Lung microvascular endothelial cell (primary cell): Measurements from ENCODE around the gene ECHDC3. TPM values are rescaled to one million over a fixed set of nuclear protein-coding genes. Genes with fewer than 3 reads are reported as not detected.
"Not testable (repeated sequence)": the region's sequence is repeated elsewhere in the genome, so short reads cannot be mapped to it uniquely, and the experiment has no call there.

Source experiments
- DNase-seq, 2 donors: peaks; one replicate each; pipeline versions ENCODE4 v3.0.0 to v3.0.0-alpha.2; 2010; ENCODE audit warnings: low read depth in 2 of 2
- total RNA-seq: library from RNA; depleted of rRNA; stranded (reverse); fragments of >200 nt; gene quantifications from 2 replicates; pipeline ENCODE4 v1.2.1, GENCODE V29; 2014

ECHDC3 gene
- 10.2 and 34.5 TPM in 2 replicates for total RNA-seq

- peak; percentile 15 to 67 for DNase-seq
Observed at GRCh38 chr10:11742009-11742778, at the start of gene ECHDC3. Gene ECHDC3 (plus strand): TSS chr10:11742382. CDS start chr10:11742577, 195 bp downstream.

DNA sequence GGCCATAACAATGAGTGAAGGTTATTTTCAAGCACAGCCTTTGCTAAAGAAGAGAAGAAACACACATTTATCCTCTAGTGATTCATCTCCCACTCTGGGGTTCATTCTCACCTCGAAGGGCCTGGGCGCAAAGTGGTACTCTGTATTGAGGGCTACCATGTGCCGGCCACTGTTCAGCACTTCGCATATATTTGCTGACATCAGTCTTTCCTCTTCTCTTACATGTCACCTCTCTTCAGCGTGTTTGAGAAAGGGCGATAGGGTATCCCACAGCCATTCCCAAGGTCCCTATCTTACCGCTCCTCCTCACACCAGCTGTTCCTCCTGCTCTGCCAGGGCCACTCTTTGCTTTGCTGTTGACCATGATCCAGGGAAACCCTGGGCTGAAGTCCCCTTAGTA, 48.8 kb upstream of the ECHDC3 start:
- DNase-seq: no peak

- no peak for DNase-seq
Observed at GRCh38 chr10:11695779-11696178, 46.4 kb upstream of the ECHDC3 start.

- no peak for DNase-seq
Observed at GRCh38 chr10:11697718-11698527, 44.3 kb upstream of the ECHDC3 start.

DNA sequence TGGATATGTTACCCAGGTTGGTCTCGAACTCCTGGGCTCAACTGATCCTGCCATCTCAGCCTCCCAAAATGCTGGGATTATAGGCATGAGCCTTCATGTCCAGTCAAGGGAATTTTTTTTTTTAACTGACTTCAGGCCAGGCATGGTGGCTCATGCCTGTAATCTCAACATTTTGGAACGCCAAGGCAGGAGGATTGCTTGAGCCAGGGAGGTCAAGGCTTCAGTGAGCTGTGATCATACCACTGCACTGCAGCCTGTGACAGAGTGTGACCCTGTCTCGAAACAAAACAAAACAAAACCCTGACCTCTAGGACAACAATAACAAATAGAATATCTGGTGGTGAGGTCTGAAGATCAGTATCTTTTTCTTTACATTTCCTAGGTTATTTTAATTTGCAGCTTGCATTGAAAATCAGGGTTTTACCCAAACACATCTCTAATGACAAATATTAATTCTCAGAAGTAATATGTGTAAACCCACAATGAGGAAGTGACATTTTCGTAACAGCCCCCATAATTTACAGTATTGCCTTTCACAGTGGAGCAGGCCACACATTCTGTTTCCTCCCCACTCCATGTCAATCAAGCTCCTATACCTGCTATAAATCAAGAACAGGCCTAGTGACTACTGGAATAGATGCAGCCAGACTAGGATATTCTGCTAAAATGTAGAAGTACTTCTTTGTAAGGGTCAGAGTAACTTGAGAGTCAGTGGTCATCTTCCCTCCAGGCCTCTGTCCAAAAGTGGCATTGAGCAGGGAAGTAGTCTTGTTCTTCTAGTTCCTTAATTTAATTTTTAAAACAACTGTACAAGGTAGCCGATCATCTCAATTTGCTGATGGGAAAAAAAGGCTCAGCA, 43.3 kb upstream of the ECHDC3 start:
- DNase-seq: no peak

GRCh38 chr10:11699550-11700097, 42.6 kb upstream of the ECHDC3 start:
- DNase-seq: no peak

DNA sequence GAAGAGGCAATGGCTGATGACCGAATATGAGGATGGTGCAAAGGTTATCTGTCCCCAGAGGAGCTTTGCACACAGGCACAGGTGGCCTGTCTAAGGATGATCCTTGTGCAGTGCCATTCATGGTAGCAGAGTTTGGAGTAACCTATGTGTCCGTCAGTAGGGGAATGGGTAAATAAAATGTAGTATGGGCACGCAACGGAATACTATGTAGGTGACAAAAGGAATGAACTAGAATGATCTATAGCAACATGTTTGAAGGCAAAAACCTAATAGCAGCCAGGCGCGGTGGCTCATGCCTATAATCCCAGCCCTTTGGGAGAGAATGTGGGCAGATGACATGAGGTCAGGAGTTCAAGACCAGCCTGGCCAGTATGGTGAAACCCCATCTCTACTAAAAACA, 41.6 kb upstream of the ECHDC3 start:
- no peak for DNase-seq

- DNase-seq: no peak
Observed at GRCh38 chr10:11701451-11702095, 40.6 kb upstream of the ECHDC3 start.

GRCh38 chr10:11702264-11702663, 39.9 kb upstream of the ECHDC3 start:
- no peak for DNase-seq

- DNase-seq: no peak
Observed at GRCh38 chr10:11704092-11704491, 38.1 kb upstream of the ECHDC3 start.

- no peak for DNase-seq
Observed at GRCh38 chr10:11705722-11706121, 36.5 kb upstream of the ECHDC3 start.

- no peak for DNase-seq
Observed at GRCh38 chr10:11706895-11707567, 35.2 kb upstream of the ECHDC3 start.

GRCh38 chr10:11707624-11708350, 34.4 kb upstream of the ECHDC3 start:
- DNase-seq: no peak

DNA sequence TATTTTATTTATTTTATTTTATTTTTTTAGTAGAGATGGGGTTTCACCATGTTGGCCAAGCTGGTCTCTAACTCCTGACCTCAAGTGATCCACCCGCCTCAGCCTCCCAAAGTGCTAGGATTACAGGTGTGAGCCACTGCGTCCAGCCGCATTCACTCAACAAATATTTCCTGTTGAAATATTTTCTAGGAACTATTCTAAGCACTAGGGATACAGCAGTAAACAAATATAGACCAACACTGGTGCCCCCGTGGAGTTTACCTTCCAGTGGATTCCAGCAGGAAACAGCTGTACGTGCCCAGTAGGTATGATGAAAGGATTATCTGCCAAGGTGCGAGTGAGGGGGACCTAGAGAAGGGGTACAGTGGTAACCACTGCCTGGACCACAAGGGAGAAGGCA, 33.4 kb upstream of the ECHDC3 start:
- DNase-seq: not testable (repeated sequence)

GRCh38 chr10:11712744-11713143, 29.4 kb upstream of the ECHDC3 start:
- no peak for DNase-seq

DNA sequence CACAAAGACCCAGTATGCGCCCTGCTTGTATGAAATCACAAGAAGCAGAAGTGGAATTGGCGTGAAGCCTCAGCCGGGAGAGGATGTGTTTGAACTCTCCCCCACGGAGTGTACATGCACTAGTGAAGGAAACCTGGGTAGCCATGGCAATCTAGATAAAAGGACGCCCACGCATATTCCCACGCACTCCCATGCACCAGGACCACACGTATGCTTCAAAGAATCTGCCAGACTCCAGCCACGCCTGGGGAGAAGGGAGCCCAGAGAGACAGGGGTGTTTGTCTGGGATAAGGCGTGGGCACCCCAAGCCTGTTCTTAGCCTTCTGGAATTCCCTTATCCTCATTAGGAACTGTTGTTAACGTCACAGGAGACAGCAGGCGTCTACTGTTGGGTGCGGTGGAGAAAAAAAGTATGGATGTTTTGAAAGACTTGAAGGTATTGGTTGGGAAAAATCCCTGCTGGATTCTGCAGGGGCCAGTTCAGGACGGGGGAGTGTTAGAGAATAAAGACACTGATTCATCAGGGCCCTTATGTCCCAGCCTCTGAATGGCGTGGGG, 28.9 kb upstream of the ECHDC3 start:
- DNase-seq: no peak

DNA sequence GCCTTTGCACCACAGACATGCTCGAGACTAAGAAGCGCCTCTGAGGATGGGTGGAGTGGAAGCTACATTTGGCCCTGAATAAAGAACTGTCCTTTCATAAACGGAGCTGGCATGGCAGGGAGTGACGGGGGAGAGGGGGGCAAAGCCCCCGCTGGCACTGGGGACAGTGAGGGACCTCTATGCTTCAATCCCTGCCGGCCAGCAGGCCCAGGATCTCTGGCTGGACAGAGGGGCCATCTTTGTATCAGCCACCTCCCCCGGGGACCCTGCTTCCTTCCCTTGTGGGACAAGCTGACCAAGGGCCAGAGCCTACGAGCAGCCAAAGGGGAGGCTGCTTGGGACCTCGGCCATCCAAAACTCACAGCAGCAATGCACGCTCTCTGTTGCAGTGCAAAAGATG, 28.2 kb upstream of the ECHDC3 start:
- DNase-seq: no peak

GRCh38 chr10:11714750-11715365, 27.3 kb upstream of the ECHDC3 start:
- DNase-seq: no peak
